ENCODE data around the gene SND1.

DNA sequence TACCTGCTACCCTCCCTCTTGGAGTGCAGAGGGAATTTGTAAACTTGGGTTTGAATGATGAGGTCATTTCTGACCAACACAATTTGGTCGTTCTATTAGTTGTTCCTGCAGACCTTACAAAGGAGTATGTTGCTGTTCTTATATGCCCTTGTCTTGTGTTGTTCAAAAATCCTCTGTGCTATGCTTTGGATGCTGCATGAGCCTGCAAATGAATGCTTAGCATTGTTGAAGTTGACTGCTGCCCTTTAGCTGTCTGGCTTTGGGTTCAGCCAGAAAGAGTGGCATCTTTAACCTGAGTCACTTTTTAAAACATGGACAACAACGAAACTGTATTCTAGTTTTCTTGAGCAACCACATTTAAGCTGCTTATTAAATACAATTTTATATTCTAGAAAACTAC, 80.3 kb downstream of the SND1 start:
- TF ChIP-seq, protein P1, sequence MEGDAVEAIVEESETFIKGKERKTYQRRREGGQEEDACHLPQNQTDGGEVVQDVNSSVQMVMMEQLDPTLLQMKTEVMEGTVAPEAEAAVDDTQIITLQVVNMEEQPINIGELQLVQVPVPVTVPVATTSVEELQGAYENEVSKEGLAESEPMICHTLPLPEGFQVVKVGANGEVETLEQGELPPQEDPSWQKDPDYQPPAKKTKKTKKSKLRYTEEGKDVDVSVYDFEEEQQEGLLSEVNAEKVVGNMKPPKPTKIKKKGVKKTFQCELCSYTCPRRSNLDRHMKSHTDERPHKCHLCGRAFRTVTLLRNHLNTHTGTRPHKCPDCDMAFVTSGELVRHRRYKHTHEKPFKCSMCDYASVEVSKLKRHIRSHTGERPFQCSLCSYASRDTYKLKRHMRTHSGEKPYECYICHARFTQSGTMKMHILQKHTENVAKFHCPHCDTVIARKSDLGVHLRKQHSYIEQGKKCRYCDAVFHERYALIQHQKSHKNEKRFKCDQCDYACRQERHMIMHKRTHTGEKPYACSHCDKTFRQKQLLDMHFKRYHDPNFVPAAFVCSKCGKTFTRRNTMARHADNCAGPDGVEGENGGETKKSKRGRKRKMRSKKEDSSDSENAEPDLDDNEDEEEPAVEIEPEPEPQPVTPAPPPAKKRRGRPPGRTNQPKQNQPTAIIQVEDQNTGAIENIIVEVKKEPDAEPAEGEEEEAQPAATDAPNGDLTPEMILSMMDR (IDR thresholded peaks at IDR 0.05), result no peak
- TF ChIP-seq POLR2A (IDR thresholded peaks at IDR 0.05), result no peak
